Measurements from ENCODE around the gene EXOC6. TPM values are rescaled to one million over a fixed set of nuclear protein-coding genes. Genes with fewer than 3 reads are reported as not detected.

Gene EXOC6
- total and polyA plus RNA-seq, 7 donors = 7.4 to 27.8 (median 14.4) TPM

GRCh38 chr10:93083743-93084539, 235.6 kb downstream of the EXOC6 start:
- WGBS, 3 donors = 81 to 92% (median 86%) methylated on average over 7 of the region's 7 CpGs
- no peak overlapping the region for H3K4me3 ChIP-seq
- H3K27ac ChIP-seq = no peak overlapping the region
- DNase-seq = no peak
- intact Hi-C loops (cut with DNase I) = loop anchor here (10.0 kb wide), 2 partner anchors 261 to 421 kb away; no protein-coding TSS in a partner anchor
- peaks cover 0 to 28% (median 4%) of the 10 kb centered on the region in 3 donors for H3K27me3 ChIP-seq (ENCODE audit: insufficient read depth in 3 of 3, low read length in 2 of 3)
- H3K36me3 ChIP-seq (ENCODE audit: insufficient read depth in 1 of 2, low read depth in 1 of 2) = no peaks in the 10 kb centered on the region
- H3K9me3 ChIP-seq = no peaks in the 10 kb centered on the region
- no peak for TF ChIP-seq CTCF (IDR thresholded peaks at IDR 0.05)
- no peaks in the 10 kb centered on the region for H3K4me1 ChIP-seq
- ATAC-seq = no peak

GRCh38 chr10:93085272-93085859, 237.0 kb downstream of the EXOC6 start:
- Histone ChIP-seq H3K4me3 (no peak overlapping the region), H3K27me3 (ENCODE audit: insufficient read depth in 3 of 3, low read length in 2 of 3) (peaks cover 0 to 14% (median 3%) of the 10 kb centered on the region in 3 donors), H3K9me3 (no peaks in the 10 kb centered on the region), H3K36me3 (ENCODE audit: insufficient read depth in 1 of 2, low read depth in 1 of 2) (no peaks in the 10 kb centered on the region), H3K4me1 (no peaks in the 10 kb centered on the region), H3K27ac (no peak overlapping the region)
- no peak for TF ChIP-seq CTCF (IDR thresholded peaks at IDR 0.05)
- no peak for ATAC-seq
- intact Hi-C loops (cut with DNase I) = loop anchor here (10.0 kb wide), 2 partner anchors 259 to 419 kb away; no protein-coding TSS in a partner anchor
- no peak for DNase-seq
- 61 to 70% (median 67%) methylated on average over 4 of the region's 4 CpGs for WGBS, 3 donors

GRCh38 chr10:93086289-93086688, 238.0 kb downstream of the EXOC6 start:
- no peak for ATAC-seq

GRCh38 chr10:93087846-93088245, 239.5 kb downstream of the EXOC6 start:
- H3K36me3 ChIP-seq (ENCODE audit: insufficient read depth in 1 of 2, low read depth in 1 of 2) = no peaks in the 10 kb centered on the region
- TF ChIP-seq CTCF (IDR thresholded peaks at IDR 0.05) = no peak
- no peak overlapping the region for H3K4me3 ChIP-seq
- H3K9me3 ChIP-seq = no peaks in the 10 kb centered on the region
- ATAC-seq = no peak
- H3K27me3 ChIP-seq (ENCODE audit: insufficient read depth in 3 of 3, low read length in 2 of 3) = peaks cover 0 to 2% (median 0%) of the 10 kb centered on the region in 3 donors
- no peaks in the 10 kb centered on the region for H3K4me1 ChIP-seq
- 66 to 67% (median 66%) methylated on average over 3 of the region's 3 CpGs for WGBS, 3 donors
- intact Hi-C loops (cut with DNase I) = loop anchor here (10.0 kb wide), 2 partner anchors 257 to 417 kb away; no protein-coding TSS in a partner anchor
- no peak for DNase-seq
- H3K27ac ChIP-seq = no peak overlapping the region

More at GRCh38 chr10:93086289-93086688, 238.0 kb downstream of the EXOC6 start:
- Histone ChIP-seq H3K9me3 (no peaks in the 10 kb centered on the region), H3K27me3 (ENCODE audit: insufficient read depth in 3 of 3, low read length in 2 of 3) (peaks cover 0 to 5% (median 2%) of the 10 kb centered on the region in 3 donors), H3K4me1 (no peaks in the 10 kb centered on the region), H3K27ac (no peak overlapping the region), H3K4me3 (no peak overlapping the region), H3K36me3 (ENCODE audit: insufficient read depth in 1 of 2, low read depth in 1 of 2) (no peaks in the 10 kb centered on the region)
- DNase-seq = no peak
- no peak for TF ChIP-seq CTCF (IDR thresholded peaks at IDR 0.05)
- WGBS, 3 donors = 91 to 95% (median 93%) methylated on average over 6 of the region's 6 CpGs
- intact Hi-C loops (cut with DNase I) = loop anchor here (10.0 kb wide), 2 partner anchors 259 to 419 kb away; no protein-coding TSS in a partner anchor

All from psoas muscle (tissue), 8 donors.